Measurements from ENCODE around the gene KBTBD8. TPM values are rescaled to one million over a fixed set of nuclear protein-coding genes. Genes with fewer than 3 reads are reported as not detected.
A peak's percentile ranks its signal among the peaks of the same experiment; 100 is the strongest.

Gene KBTBD8
- total and polyA plus RNA-seq, 2 of the 13 experiments (the other 11 are each of a cell fraction or from before 2014, with no cell fraction given) = 1.1 to 7.6 TPM

GRCh38 chr3:66998113-66998903 lies at the start of gene KBTBD8 (continued):
- TF ChIP-seq MYPOP (CRISPR knock-in tag; IDR thresholded peaks at IDR 0.05) (no peak), ZBTB10 (CRISPR knock-in tag; IDR thresholded peaks at IDR 0.05; ENCODE audit: borderline replicate concordance) (no peak), AHR (CRISPR knock-in tag; IDR thresholded peaks at IDR 0.05) (no peak), ZNF580 (CRISPR knock-in tag; IDR thresholded peaks at IDR 0.05; ENCODE audit: borderline replicate concordance, low read depth) (peak; percentile 28; the same call in 1 of the 2 replicates), ZNF251 (CRISPR knock-in tag; IDR thresholded peaks at IDR 0.05) (no peak), ZNF10 (CRISPR knock-in tag; IDR thresholded peaks at IDR 0.05; ENCODE audit: borderline replicate concordance, low read depth) (no peak), SALL2 (CRISPR knock-in tag; IDR thresholded peaks at IDR 0.05) (no peak), ZZZ3 (CRISPR knock-in tag; IDR thresholded peaks at IDR 0.05; ENCODE audit: borderline replicate concordance) (no peak), RNF219 (CRISPR knock-in tag; IDR thresholded peaks at IDR 0.05) (no peak), ZNF775 (CRISPR knock-in tag; IDR thresholded peaks at IDR 0.05; ENCODE audit: borderline replicate concordance) (no peak), ZNF337 (CRISPR knock-in tag; IDR thresholded peaks at IDR 0.05; ENCODE audit: borderline replicate concordance, low read depth) (no peak), BHLHE40 (IDR thresholded peaks at IDR 0.05; ENCODE audit: low read length) (no peak), KLF13 (CRISPR knock-in tag; IDR thresholded peaks at IDR 0.05) (no peak), TCF7 (IDR thresholded peaks at IDR 0.05; ENCODE audit: low read depth) (peak; percentile 39; the same call in 1 of the 2 replicates), NFKB2 (CRISPR knock-in tag; IDR thresholded peaks at IDR 0.05; ENCODE audit: borderline replicate concordance) (peak; percentile 36; the same call in 1 of the 2 replicates), GFI1 (CRISPR knock-in tag; IDR thresholded peaks at IDR 0.05; ENCODE audit: borderline replicate concordance) (no peak), ZSCAN25 (CRISPR knock-in tag; IDR thresholded peaks at IDR 0.05) (no peak), SAP130 (CRISPR knock-in tag; IDR thresholded peaks at IDR 0.05; ENCODE audit: low read depth) (peak; percentile 87), FOXP4 (CRISPR knock-in tag; IDR thresholded peaks at IDR 0.05) (no peak)

Measured in HepG2 (cell line).